ENCODE data around the gene SLC25A12. TPM values are rescaled to one million over a fixed set of nuclear protein-coding genes. Genes with fewer than 3 reads are reported as not detected.

SLC25A12 gene
- polyA plus RNA-seq, 1 donor from 2014 or later = 122 TPM

- Histone ChIP-seq H4K20me1 (ENCODE audit: insufficient read depth) (no peaks in the 10 kb centered on the region), H3K4me2 (ENCODE audit: low read length) (peak overlapping the region; percentile 43), H3K36me3 (ENCODE audit: insufficient read depth, low read length) (no peaks in the 10 kb centered on the region), H3K27me3 (ENCODE audit: insufficient read depth, low read depth, low read length) (no peaks in the 10 kb centered on the region), H3K27ac (ENCODE audit: low read length) (peak overlapping the region; percentile 73), H3K4me3 (ENCODE audit: low read length) (peak overlapping the region; percentile 20), H3K9ac (ENCODE audit: low read length) (peak overlapping the region; percentile 46), H3K9me2 (ENCODE audit: insufficient read depth, low read length) (no peaks in the 10 kb centered on the region), H3K9me3 (ENCODE audit: low read length) (no peaks in the 10 kb centered on the region), H3F3A (ENCODE audit: insufficient read depth, low read length, poor library complexity, severe bottlenecking) (no peaks in the 10 kb centered on the region), H2AFZ (ENCODE audit: low read depth, low read length) (no peak overlapping the region), H3K79me2 (replicated peaks; ENCODE audit: insufficient read depth, low read length) (no peaks in the 10 kb centered on the region)
- no peak for TF ChIP-seq RAD21 (conservative IDR thresholded peaks at IDR 0.05)
- peak; percentile 30 for TF ChIP-seq SMC3 (conservative IDR thresholded peaks at IDR 0.05; ENCODE audit: poor library complexity)
- TF ChIP-seq, protein P1, sequence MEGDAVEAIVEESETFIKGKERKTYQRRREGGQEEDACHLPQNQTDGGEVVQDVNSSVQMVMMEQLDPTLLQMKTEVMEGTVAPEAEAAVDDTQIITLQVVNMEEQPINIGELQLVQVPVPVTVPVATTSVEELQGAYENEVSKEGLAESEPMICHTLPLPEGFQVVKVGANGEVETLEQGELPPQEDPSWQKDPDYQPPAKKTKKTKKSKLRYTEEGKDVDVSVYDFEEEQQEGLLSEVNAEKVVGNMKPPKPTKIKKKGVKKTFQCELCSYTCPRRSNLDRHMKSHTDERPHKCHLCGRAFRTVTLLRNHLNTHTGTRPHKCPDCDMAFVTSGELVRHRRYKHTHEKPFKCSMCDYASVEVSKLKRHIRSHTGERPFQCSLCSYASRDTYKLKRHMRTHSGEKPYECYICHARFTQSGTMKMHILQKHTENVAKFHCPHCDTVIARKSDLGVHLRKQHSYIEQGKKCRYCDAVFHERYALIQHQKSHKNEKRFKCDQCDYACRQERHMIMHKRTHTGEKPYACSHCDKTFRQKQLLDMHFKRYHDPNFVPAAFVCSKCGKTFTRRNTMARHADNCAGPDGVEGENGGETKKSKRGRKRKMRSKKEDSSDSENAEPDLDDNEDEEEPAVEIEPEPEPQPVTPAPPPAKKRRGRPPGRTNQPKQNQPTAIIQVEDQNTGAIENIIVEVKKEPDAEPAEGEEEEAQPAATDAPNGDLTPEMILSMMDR (IDR thresholded peaks at IDR 0.05; ENCODE audit: poor library complexity, severe bottlenecking) = no peak
- TF ChIP-seq EP300 (conservative IDR thresholded peaks at IDR 0.05; ENCODE audit: poor library complexity, severe bottlenecking) = peak; percentile 59
- TF ChIP-seq POLR2AphosphoS5 (IDR thresholded peaks at IDR 0.05) = peak; percentile 77
These were observed 79.2 kb downstream of the SLC25A12 start for GRCh38 chr2:171814883-171815282.

- H3F3A ChIP-seq (ENCODE audit: insufficient read depth, low read length, poor library complexity, severe bottlenecking) = no peaks in the 10 kb centered on the region
- H3K9ac ChIP-seq (ENCODE audit: low read length) = peak overlapping the region; percentile 24
- no peak overlapping the region for H3K4me3 ChIP-seq (ENCODE audit: low read length)
- no peaks in the 10 kb centered on the region for H3K27me3 ChIP-seq (ENCODE audit: insufficient read depth, low read depth, low read length)
- H3K36me3 ChIP-seq (ENCODE audit: insufficient read depth, low read length) = no peaks in the 10 kb centered on the region
- TF ChIP-seq EZH2 (IDR thresholded peaks at IDR 0.05; ENCODE audit: borderline replicate concordance, insufficient read depth, low read length, poor library complexity, severe bottlenecking) = no peak
- no peak for TF ChIP-seq TAF1 (IDR thresholded peaks at IDR 0.05; ENCODE audit: low read depth)
- TF ChIP-seq, protein P1 (IDR thresholded peaks at IDR 0.05; ENCODE audit: poor library complexity, severe bottlenecking) = no peak
- TF ChIP-seq RAD21 (conservative IDR thresholded peaks at IDR 0.05) = no peak
- TF ChIP-seq POLR2AphosphoS5 (IDR thresholded peaks at IDR 0.05) = no peak
- no peaks in the 10 kb centered on the region for H4K20me1 ChIP-seq (ENCODE audit: insufficient read depth)
- H3K27ac ChIP-seq (ENCODE audit: low read length) = peak overlapping the region; percentile 73
- no peak overlapping the region for H3K4me2 ChIP-seq (ENCODE audit: low read length)
- no peak overlapping the region for H2AFZ ChIP-seq (ENCODE audit: low read depth, low read length)
- no peaks in the 10 kb centered on the region for H3K9me3 ChIP-seq (ENCODE audit: low read length)
- no peaks in the 10 kb centered on the region for H3K9me2 ChIP-seq (ENCODE audit: insufficient read depth, low read length)
- no peaks in the 10 kb centered on the region for H3K79me2 ChIP-seq (replicated peaks; ENCODE audit: insufficient read depth, low read length)
These were observed 79.9 kb downstream of the SLC25A12 start for GRCh38 chr2:171814174-171814573.

DNA sequence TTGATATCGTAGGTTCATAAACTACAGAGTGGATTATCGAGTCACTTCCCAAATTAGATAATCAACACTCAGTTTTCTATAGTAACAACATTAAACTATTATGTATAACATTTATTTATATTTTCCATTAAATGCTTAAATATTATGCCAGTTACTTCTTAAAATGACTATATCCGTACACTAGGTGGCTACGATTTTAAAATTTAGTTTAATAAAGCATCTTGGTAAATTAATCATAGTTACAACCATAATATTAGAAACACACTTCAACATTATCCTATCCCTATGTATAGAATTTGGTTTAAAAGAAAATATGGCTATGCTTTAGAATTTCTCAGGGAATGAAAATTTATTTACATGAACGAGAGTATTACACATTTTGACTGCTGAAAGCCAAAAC lies 80.3 kb downstream of the SLC25A12 start:
- TF ChIP-seq REST (IDR thresholded peaks at IDR 0.05; ENCODE audit: borderline replicate concordance) (no peak), EZH2 (IDR thresholded peaks at IDR 0.05; ENCODE audit: borderline replicate concordance, insufficient read depth, low read length, poor library complexity, severe bottlenecking) (no peak), SMC3 (conservative IDR thresholded peaks at IDR 0.05; ENCODE audit: poor library complexity) (no peak), MXI1 (conservative IDR thresholded peaks at IDR 0.05; ENCODE audit: poor library complexity, severe bottlenecking) (no peak), EP300 (conservative IDR thresholded peaks at IDR 0.05; ENCODE audit: poor library complexity, severe bottlenecking) (no peak), TAF1 (IDR thresholded peaks at IDR 0.05; ENCODE audit: low read depth) (no peak)
- Histone ChIP-seq H3K9ac (ENCODE audit: low read length) (no peak overlapping the region), H3K4me3 (ENCODE audit: low read length) (no peak overlapping the region), H3K4me2 (ENCODE audit: low read length) (no peak overlapping the region), H3K9me3 (ENCODE audit: low read length) (no peaks in the 10 kb centered on the region), H3K36me3 (ENCODE audit: insufficient read depth, low read length) (no peaks in the 10 kb centered on the region), H4K20me1 (ENCODE audit: insufficient read depth) (no peaks in the 10 kb centered on the region), H3K79me2 (replicated peaks; ENCODE audit: insufficient read depth, low read length) (no peaks in the 10 kb centered on the region), H2AFZ (ENCODE audit: low read depth, low read length) (no peak overlapping the region), H3K27me3 (ENCODE audit: insufficient read depth, low read depth, low read length) (no peaks in the 10 kb centered on the region), H3K27ac (ENCODE audit: low read length) (no peak overlapping the region), H3K9me2 (ENCODE audit: insufficient read depth, low read length) (no peaks in the 10 kb centered on the region), H3F3A (ENCODE audit: insufficient read depth, low read length, poor library complexity, severe bottlenecking) (no peaks in the 10 kb centered on the region)

All from neural cell (in vitro differentiated cells).